Fibroblast of lung (primary cell): ENCODE measurements around the gene RGS7. TPM values are rescaled to one million over a fixed set of nuclear protein-coding genes. Genes with fewer than 3 reads are reported as not detected.
A peak's percentile ranks its signal among the peaks of the same experiment; 100 is the strongest.

Experiments
- DNase-seq, 2 donors: peaks; one replicate each; pipeline versions ENCODE4 v3.0.0 to v3.0.0-alpha.2; 2010; ENCODE audit warnings: low read depth in 2 of 2
- H2AFZ ChIP-seq: 2 replicates; pipeline ENCODE4 v1.5.1; 2012; ENCODE audit warnings: low read length, control low read depth, inconsistent platforms
- H3K27ac ChIP-seq: 2 replicates; pipeline ENCODE4 v1.5.1; 2011; ENCODE audit warnings: low read length, control low read depth; ENCODE audit not compliant: insufficient read depth
- H3K27me3 ChIP-seq: 2 replicates; pipeline ENCODE4 v1.5.1; 2011; ENCODE audit warnings: mild to moderate bottlenecking, low read length; ENCODE audit not compliant: control insufficient read depth, insufficient read depth
- H3K36me3 ChIP-seq: 2 replicates; pipeline ENCODE4 v1.5.1; 2011; ENCODE audit warnings: low read length; ENCODE audit not compliant: control insufficient read depth, insufficient read depth
- H3K4me1 ChIP-seq: 2 replicates; pipeline ENCODE4 v1.5.1; 2011; ENCODE audit warnings: low read length; ENCODE audit not compliant: control insufficient read depth, insufficient read depth; ENCODE audit errors: extremely low read depth
- H3K4me2 ChIP-seq: 2 replicates; pipeline ENCODE4 v1.5.1; 2011; ENCODE audit warnings: low read length, control low read depth; ENCODE audit not compliant: insufficient read depth; ENCODE audit errors: extremely low read depth
- H3K4me3 ChIP-seq, 4 experiments: fragments of 200-600 bp in 1 of 4; sonication (generic) in 1 of 4; replicated peaks in 1 of 4; 2 replicates each; pipeline ENCODE4 v1.5.1; 2011 to 2016; ENCODE audit warnings: low read length in 4 of 4, low read depth in 3 of 4, mild to moderate bottlenecking in 3 of 4, control low read depth in 2 of 4, inconsistent platforms in 1 of 4, mixed read lengths in 1 of 4; ENCODE audit not compliant: insufficient read depth in 1 of 4; ENCODE audit errors: control extremely low read depth in 1 of 4
- H3K79me2 ChIP-seq: 2 replicates; pipeline ENCODE4 v1.5.1; 2012; ENCODE audit warnings: mild to moderate bottlenecking, low read length, inconsistent platforms; ENCODE audit not compliant: control insufficient read depth, insufficient read depth
- H3K9ac ChIP-seq: 2 replicates; pipeline ENCODE4 v1.5.1; 2011; ENCODE audit warnings: mild to moderate bottlenecking, low read length, control low read depth; ENCODE audit not compliant: insufficient read depth
- H3K9me3 ChIP-seq: 2 replicates; pipeline ENCODE4 v1.5.1; 2012; ENCODE audit warnings: low read depth, low read length; ENCODE audit not compliant: control insufficient read depth, insufficient read depth
- H4K20me1 ChIP-seq: 2 replicates; pipeline ENCODE4 v1.5.1; 2011; ENCODE audit warnings: low read length; ENCODE audit not compliant: control insufficient read depth, insufficient read depth; ENCODE audit errors: extremely low read depth
- EZH2 ChIP-seq: IDR thresholded peaks from 2 replicates; pipeline ENCODE4 v1.5.1; 2012; ENCODE audit warnings: low read length, control low read depth, mild to moderate bottlenecking; ENCODE audit errors: missing control alignments
- polyA plus RNA-seq, 2 donors: library from polyadenylated mRNA; depleted of rRNA in 1 of 2; stranded (reverse) in 1 of 2; unstranded in 1 of 2; fragments of >200 nt; gene quantifications; 2 replicates each; pipeline ENCODE4 v1.2.1, GENCODE V29; 2011 to 2012; ENCODE audit warnings: missing spikeins in 1 of 2
- total RNA-seq: library from RNA; depleted of rRNA; stranded (reverse); fragments of >200 nt; gene quantifications from 2 replicates; pipeline ENCODE4 v1.2.1, GENCODE V29; 2014
- TF ChIP-seq, protein P1 (sequence below), 2 donors: IDR thresholded peaks in 1 of 2; conservative IDR thresholded peaks in 1 of 2; 1 replicate in 1 of 2; 2 replicates in 1 of 2; pipeline ENCODE4 v1.5.1; 2011 to 2012; ENCODE audit warnings: low read length in 2 of 2, control low read depth in 1 of 2, inconsistent platforms in 1 of 2, low read depth in 1 of 2, mild to moderate bottlenecking in 1 of 2

The RGS7 gene
- total and polyA plus RNA-seq, 2 donors (not counting 1 experiment from before 2014, with no cell fraction given), result 3.6 to 4.2 TPM

DNA sequence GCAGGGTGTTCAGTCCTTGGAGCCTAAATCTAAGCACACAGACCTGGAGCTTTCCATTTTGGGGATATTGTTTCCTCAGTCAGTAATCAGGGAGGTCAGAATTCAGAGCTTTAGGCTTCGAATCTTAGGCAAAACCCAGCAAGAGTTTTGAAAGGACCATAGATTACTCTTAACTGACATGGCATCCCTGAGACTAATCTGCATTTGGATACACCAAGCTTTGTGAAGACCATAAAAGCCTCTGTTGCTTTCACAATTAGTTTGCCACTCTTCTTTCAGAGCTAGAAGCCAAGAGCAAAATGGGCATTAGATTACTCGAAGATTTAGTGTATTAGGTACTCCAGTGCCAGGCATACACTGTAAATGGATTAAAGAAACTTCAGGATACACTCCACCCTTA is 613.3 kb downstream of the RGS7 start:
- Histone ChIP-seq H3K9ac (no peak overlapping the region), H3K27ac (no peak overlapping the region), H3K27me3 (no peaks in the 10 kb centered on the region), H3K4me1 (no peaks in the 10 kb centered on the region), H3K9me3 (no peaks in the 10 kb centered on the region), H2AFZ (no peak overlapping the region), H3K36me3 (no peaks in the 10 kb centered on the region), H4K20me1 (no peaks in the 10 kb centered on the region), H3K4me2 (no peak overlapping the region), H3K79me2 (no peaks in the 10 kb centered on the region), H3K4me3 (no peak overlapping the region)
- TF ChIP-seq, protein P1, sequence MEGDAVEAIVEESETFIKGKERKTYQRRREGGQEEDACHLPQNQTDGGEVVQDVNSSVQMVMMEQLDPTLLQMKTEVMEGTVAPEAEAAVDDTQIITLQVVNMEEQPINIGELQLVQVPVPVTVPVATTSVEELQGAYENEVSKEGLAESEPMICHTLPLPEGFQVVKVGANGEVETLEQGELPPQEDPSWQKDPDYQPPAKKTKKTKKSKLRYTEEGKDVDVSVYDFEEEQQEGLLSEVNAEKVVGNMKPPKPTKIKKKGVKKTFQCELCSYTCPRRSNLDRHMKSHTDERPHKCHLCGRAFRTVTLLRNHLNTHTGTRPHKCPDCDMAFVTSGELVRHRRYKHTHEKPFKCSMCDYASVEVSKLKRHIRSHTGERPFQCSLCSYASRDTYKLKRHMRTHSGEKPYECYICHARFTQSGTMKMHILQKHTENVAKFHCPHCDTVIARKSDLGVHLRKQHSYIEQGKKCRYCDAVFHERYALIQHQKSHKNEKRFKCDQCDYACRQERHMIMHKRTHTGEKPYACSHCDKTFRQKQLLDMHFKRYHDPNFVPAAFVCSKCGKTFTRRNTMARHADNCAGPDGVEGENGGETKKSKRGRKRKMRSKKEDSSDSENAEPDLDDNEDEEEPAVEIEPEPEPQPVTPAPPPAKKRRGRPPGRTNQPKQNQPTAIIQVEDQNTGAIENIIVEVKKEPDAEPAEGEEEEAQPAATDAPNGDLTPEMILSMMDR (conservative IDR thresholded peaks at IDR 0.05 in 1 of 2, IDR thresholded peaks at IDR 0.05 in 1 of 2; ENCODE audit: low read depth in 1 of 2, low read length in 2 of 2), result no peak
- TF ChIP-seq EZH2, result no peak
- DNase-seq, result no peak

DNA sequence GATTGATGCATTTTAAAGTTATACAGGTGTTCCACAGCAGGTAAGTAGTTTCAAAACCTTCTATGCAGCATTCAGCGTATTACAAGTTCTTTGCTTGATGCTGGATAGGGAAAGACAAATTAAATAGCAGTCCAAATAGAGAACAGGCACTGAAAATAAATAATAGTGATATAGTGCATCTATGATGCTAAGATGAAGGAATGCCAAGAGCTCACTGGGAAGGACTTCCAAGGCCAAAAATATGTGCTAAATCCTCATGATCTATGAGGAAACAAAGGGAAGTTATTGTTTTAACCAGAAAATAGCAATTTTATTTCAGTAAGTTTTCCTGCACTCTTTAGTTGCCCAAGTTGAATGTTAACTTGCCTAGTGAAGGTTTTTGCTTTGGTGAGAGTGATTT is 617.3 kb downstream of the RGS7 start:
- Histone ChIP-seq H2AFZ (no peak overlapping the region), H3K9ac (no peak overlapping the region), H3K4me1 (no peaks in the 10 kb centered on the region), H3K27me3 (no peaks in the 10 kb centered on the region), H3K4me2 (no peak overlapping the region), H3K27ac (no peak overlapping the region), H3K79me2 (no peaks in the 10 kb centered on the region), H3K4me3 (no peak overlapping the region), H3K36me3 (no peaks in the 10 kb centered on the region), H3K9me3 (no peaks in the 10 kb centered on the region), H4K20me1 (no peaks in the 10 kb centered on the region)
- TF ChIP-seq EZH2, result no peak
- TF ChIP-seq, protein P1 (conservative IDR thresholded peaks at IDR 0.05 in 1 of 2, IDR thresholded peaks at IDR 0.05 in 1 of 2; ENCODE audit: low read depth in 1 of 2, low read length in 2 of 2), result no peak
- DNase-seq, result peak in 1 of 2 donors; percentile 46

DNA sequence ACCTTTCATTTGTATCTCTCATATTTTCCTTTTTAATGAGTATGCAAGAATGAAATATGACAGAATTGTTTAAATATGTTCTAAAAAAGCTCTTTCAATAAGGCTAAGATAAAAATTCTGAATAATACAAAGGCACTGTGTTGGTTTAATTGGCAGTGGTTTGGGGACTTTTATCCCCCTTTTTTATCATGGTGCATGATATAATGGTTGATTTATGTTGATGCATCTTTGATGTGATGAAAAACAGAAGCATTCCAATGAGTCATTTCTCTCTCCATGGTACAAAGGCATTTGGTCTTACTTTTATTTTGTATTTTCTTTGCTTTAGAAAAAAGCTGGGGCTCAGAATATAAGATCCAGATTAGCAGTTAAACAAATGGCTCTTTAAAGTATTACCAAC is 617.9 kb downstream of the RGS7 start:
- Histone ChIP-seq H3K4me3 (no peak overlapping the region), H2AFZ (no peak overlapping the region), H3K27me3 (no peaks in the 10 kb centered on the region), H3K9ac (no peak overlapping the region), H3K79me2 (no peaks in the 10 kb centered on the region), H4K20me1 (no peaks in the 10 kb centered on the region), H3K4me1 (no peaks in the 10 kb centered on the region), H3K27ac (no peak overlapping the region), H3K9me3 (no peaks in the 10 kb centered on the region), H3K36me3 (no peaks in the 10 kb centered on the region), H3K4me2 (no peak overlapping the region)
- TF ChIP-seq, protein P1 (conservative IDR thresholded peaks at IDR 0.05 in 1 of 2, IDR thresholded peaks at IDR 0.05 in 1 of 2; ENCODE audit: low read depth in 1 of 2, low read length in 2 of 2), result no peak
- no peak for TF ChIP-seq EZH2
- DNase-seq, result peak in 1 of 2 donors; percentile 60
